Lung (tissue), 12 donors: Measurements from ENCODE around the gene JAK1. TPM values are rescaled to one million over a fixed set of nuclear protein-coding genes. Genes with fewer than 3 reads are reported as not detected.

ENCODE experiments used
- ATAC-seq: fragments of 200-7000 bp; cut with Tn5 transposase; one replicate; pipeline ENCODE4 v1.9.1; 2020; ENCODE audit warnings: moderate number of reproducible peaks; ENCODE audit not compliant: insufficient read depth, low FRiP score
- DNase-seq, 3 donors: peaks; one replicate each; pipeline ENCODE4 v3.0.0-alpha.2; 2013 to 2017
- H3K27ac ChIP-seq, 2 donors: one replicate each; pipeline ENCODE4 v1.5.1; 2013; ENCODE audit warnings: mild to moderate bottlenecking in 2 of 2, moderate library complexity in 2 of 2, control low read depth in 1 of 2, inconsistent platforms in 1 of 2, low read depth in 1 of 2, low read length in 1 of 2
- H3K27me3 ChIP-seq, 3 donors: one replicate each; pipeline ENCODE4 v1.5.1; 2013; ENCODE audit warnings: low read length in 2 of 3; ENCODE audit not compliant: control insufficient read depth in 3 of 3, insufficient read depth in 3 of 3
- H3K36me3 ChIP-seq, 4 donors: one replicate each; pipeline ENCODE4 v1.5.1; 2013; ENCODE audit warnings: low read length in 4 of 4, mild to moderate bottlenecking in 1 of 4, moderate library complexity in 1 of 4; ENCODE audit not compliant: control insufficient read depth in 4 of 4, insufficient read depth in 4 of 4
- H3K4me1 ChIP-seq, 5 donors: one replicate each; pipeline ENCODE4 v1.5.1; 2013; ENCODE audit warnings: low read length in 5 of 5, mild to moderate bottlenecking in 2 of 5, moderate library complexity in 1 of 5; ENCODE audit not compliant: control insufficient read depth in 5 of 5, insufficient read depth in 5 of 5
- H3K4me3 ChIP-seq: one replicate; pipeline ENCODE4 v1.5.1; 2013; ENCODE audit warnings: mild to moderate bottlenecking, control low read depth, moderate library complexity
- H3K9ac ChIP-seq, 2 donors: one replicate each; pipeline ENCODE4 v1.5.1; 2013; ENCODE audit warnings: low read length in 2 of 2, control low read depth in 1 of 2; ENCODE audit not compliant: insufficient read depth in 1 of 2
- H3K9me3 ChIP-seq, 4 donors: one replicate each; pipeline ENCODE4 v1.5.1; 2013; ENCODE audit warnings: low read length in 3 of 4, mild to moderate bottlenecking in 1 of 4, moderate library complexity in 1 of 4; ENCODE audit not compliant: control insufficient read depth in 4 of 4, insufficient read depth in 3 of 4
- WGBS, 2 donors: extraction: QIAGEN DNeasy Blood & Tissue Kit; methylation state at CpG; one replicate each; pipeline ENCODE4 v1.1.7; 2013; 5-methylcytosine and 5-hydroxymethylcytosine counted together
- polyA plus RNA-seq, 2 donors: library from polyadenylated mRNA; stranded (reverse); fragments of 200-250 nt; gene quantifications; one replicate each; pipeline ENCODE4 v1.2.1, GENCODE V29; 2013
- total RNA-seq, 2 donors: library from RNA; depleted of rRNA in 1 of 2; stranded (reverse); fragments of >200 nt in 1 of 2; gene quantifications; one replicate each; pipeline ENCODE4 v1.2.1, GENCODE V29; 2014 to 2021
- TF ChIP-seq, protein P1 (sequence below): IDR thresholded peaks from 2 replicates; pipeline ENCODE4 v1.5.1; 2012; ENCODE audit warnings: mild to moderate bottlenecking; ENCODE audit errors: control extremely low read depth, extremely low read depth
- donor health status: control.
- donor health status: control.
- donor health status: Bipolar disorder and iron deficiency.
- donor health status: healthy.
- donor health status: DM: yes; HTN: yes; CAD: no.

The JAK1 gene
- total and polyA plus RNA-seq, 4 donors, result 26.7 to 162 (median 116) TPM

DNA sequence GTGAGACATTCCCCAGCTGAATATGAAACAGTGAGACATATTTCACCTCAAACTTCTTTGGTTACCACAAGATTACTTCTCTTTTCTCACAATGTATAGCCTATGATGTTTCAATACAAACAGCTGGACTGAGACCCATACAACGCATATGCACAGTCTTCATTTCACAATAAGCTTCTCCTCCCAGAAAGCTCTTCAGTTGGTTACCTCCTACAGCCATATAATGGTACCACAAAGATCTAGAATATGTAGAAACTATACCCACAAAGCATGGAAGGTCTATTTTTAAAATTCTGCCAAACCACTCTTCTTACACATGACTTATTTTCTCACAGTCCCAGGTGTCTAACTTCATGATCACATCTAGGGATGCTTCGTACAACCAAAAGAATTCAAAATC, 70.8 kb downstream of the JAK1 start:
- DNase-seq (no peak), ATAC-seq (no peak)
- Histone ChIP-seq H3K27me3 (no peaks in the 10 kb centered on the region), H3K9me3 (no peaks in the 10 kb centered on the region), H3K36me3 (no peaks in the 10 kb centered on the region), H3K4me3 (no peak overlapping the region), H3K4me1 (peaks cover 9 to 35% (median 25%) of the 10 kb centered on the region in 5 donors), H3K9ac (no peak overlapping the region), H3K27ac (no peak overlapping the region)
- TF ChIP-seq, protein P1, sequence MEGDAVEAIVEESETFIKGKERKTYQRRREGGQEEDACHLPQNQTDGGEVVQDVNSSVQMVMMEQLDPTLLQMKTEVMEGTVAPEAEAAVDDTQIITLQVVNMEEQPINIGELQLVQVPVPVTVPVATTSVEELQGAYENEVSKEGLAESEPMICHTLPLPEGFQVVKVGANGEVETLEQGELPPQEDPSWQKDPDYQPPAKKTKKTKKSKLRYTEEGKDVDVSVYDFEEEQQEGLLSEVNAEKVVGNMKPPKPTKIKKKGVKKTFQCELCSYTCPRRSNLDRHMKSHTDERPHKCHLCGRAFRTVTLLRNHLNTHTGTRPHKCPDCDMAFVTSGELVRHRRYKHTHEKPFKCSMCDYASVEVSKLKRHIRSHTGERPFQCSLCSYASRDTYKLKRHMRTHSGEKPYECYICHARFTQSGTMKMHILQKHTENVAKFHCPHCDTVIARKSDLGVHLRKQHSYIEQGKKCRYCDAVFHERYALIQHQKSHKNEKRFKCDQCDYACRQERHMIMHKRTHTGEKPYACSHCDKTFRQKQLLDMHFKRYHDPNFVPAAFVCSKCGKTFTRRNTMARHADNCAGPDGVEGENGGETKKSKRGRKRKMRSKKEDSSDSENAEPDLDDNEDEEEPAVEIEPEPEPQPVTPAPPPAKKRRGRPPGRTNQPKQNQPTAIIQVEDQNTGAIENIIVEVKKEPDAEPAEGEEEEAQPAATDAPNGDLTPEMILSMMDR, result no peak
- 71 to 76% methylated on average over 2 of the region's 2 CpGs for WGBS, 2 donors

GRCh38 chr1:64894438-64895196, 71.7 kb downstream of the JAK1 start:
- no peaks in the 10 kb centered on the region for H3K9me3 ChIP-seq
- DNase-seq (no peak), ATAC-seq (no peak)
- no peak overlapping the region for H3K27ac ChIP-seq
- H3K4me3 ChIP-seq, result no peak overlapping the region
- H3K9ac ChIP-seq, result no peak overlapping the region
- no peaks in the 10 kb centered on the region for H3K36me3 ChIP-seq
- peaks cover 9 to 33% (median 26%) of the 10 kb centered on the region in 5 donors for H3K4me1 ChIP-seq
- H3K27me3 ChIP-seq, result no peaks in the 10 kb centered on the region
- TF ChIP-seq, protein P1, result no peak
- WGBS, 2 donors, result 90 to 91% methylated on average over 16 of the region's 16 CpGs

DNA sequence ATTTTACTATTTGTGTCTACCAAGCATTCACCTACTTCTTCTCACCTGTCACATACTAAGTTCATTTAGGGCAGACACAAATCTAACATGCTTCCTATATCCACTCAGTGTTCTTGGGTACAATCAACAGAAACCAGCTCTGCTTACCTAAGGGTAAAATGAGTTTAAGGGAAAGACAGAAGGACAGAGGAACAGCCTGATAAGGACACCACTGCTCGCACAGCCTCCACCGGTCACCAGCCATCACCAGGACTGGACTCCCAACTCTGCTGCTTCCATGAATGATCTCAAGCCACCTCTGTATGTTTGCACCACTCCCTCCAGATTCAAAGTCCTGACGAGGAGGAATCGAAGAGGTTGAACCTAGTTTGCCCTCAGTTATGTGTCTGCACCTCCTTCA, 72.4 kb downstream of the JAK1 start:
- no peak overlapping the region for H3K9ac ChIP-seq
- H3K4me3 ChIP-seq, result no peak overlapping the region
- no peak overlapping the region for H3K27ac ChIP-seq
- ATAC-seq (no peak), DNase-seq (no peak)
- TF ChIP-seq, protein P1, result no peak
- no peaks in the 10 kb centered on the region for H3K36me3 ChIP-seq
- H3K4me1 ChIP-seq, result peaks cover 9 to 36% (median 26%) of the 10 kb centered on the region in 5 donors
- H3K9me3 ChIP-seq, result no peaks in the 10 kb centered on the region
- H3K27me3 ChIP-seq, result no peaks in the 10 kb centered on the region
- 93 to 99% methylated on average over 4 of the region's 4 CpGs for WGBS, 2 donors
